GM19025 (cell line): ENCODE measurements around the gene CAMK1D.

Source experiments
- ATAC-seq: cut with Tn5 transposase; IDR thresholded peaks from one replicate; pipeline ENCODE4 v1.9.1; 2021; ENCODE audit warnings: mild to moderate bottlenecking, low read depth, moderate library complexity; ENCODE audit not compliant: unreplicated experiment

The CAMK1D gene

DNA sequence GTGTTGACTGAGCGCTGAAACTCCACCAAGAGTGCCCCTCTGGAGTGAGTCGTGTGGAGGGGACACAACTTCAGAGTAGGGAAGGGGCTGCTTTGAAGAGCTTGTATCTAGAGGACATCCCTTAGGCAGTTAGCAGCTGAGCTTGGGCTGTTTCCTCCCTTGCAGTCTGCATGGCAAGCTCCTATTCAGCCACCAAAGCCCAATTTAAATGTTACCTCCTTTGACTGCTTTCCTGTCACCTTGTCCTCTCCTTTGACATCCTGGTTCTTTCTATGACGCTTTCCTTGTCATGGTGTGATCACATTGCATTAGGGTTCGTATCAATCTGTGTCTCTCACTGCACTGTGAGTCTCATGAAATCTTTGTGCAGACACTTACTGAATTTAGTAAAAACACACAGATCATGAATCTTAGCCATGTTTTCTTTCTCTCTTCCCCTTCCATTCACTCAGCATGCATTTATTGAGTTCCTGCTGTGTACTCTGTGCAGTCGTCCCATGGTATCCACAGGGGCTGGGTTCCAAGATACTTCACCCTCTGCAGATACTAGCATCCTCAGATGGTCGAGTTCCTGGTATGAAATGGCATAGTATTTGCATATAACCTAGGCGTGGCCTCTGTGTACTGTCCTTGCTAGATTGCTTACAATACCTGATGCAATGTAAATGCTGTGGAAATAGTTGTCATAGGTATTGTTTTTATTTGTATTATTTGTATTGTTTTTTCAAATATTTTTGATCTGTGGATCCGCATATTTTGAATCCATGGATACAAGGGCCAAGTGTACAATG lies 423.6 kb downstream of the CAMK1D start:
- no peak for ATAC-seq

DNA sequence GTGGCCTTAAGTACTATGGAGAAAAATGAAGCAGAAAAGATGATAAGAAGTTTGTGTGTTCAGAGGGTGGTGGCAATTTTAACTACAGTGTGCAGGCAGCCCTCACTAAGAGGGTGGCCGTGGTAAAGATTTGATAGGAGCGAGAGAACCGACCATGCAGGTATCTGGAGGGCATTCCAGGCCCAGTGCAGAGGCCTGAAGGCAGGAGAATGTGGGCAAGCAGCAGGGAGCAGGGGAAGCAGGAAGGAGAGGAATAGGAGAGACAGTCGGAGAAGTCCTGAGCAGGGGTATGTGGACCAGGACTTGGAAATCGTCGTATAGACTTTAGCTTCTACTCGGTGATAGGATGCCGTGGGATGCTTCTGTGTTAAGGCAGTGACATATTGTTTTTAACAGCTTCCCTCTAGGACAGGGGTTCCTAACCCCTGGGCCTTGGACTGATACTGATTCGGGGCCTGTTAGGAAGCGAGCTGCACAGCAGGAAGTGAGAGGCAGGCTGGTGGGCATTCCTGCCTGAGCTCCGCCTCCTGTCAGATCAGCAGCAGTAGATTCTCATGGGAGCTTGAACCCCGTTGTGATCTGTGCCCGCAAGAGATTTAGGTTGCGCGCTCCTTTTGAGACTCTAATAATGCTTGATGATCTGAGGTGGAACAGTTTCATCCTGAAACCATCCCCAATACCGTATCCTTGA lies 425.0 kb downstream of the CAMK1D start:
- no peak for ATAC-seq

DNA sequence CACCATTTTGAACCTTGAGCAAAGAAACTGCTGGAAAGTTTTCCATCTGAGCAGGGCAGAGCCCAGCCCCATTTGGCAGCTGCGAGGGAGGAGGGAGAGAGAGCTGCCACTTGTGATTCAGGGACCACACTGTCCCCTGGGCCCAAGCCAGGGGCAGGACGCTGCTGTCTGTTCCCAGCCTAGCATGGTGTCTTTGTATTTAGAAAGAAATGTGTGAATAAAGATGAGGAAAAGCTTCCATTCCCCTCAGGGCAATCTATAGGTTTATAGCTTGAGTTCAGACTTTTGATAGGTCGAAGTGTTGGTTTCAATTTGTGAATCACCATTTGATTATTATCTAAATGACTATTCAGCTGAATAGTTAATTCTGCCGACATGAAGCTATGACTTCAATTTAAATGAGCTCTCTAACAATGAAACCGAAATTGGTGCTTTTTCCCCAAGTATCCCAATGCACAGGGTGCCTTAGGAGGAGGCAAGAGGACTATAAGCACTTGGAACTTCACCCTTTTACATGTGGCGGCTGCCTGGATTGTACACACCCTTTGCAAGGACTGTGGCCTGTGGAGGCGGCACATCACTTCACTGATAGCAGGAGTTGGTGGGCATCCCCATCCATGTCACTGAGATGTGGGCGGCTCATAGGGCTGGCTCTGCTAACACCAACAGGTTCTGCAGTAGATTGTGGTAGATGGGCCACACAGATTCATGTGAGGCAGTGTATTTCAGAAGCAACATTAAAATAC lies 428.7 kb downstream of the CAMK1D start:
- ATAC-seq, result no peak

DNA sequence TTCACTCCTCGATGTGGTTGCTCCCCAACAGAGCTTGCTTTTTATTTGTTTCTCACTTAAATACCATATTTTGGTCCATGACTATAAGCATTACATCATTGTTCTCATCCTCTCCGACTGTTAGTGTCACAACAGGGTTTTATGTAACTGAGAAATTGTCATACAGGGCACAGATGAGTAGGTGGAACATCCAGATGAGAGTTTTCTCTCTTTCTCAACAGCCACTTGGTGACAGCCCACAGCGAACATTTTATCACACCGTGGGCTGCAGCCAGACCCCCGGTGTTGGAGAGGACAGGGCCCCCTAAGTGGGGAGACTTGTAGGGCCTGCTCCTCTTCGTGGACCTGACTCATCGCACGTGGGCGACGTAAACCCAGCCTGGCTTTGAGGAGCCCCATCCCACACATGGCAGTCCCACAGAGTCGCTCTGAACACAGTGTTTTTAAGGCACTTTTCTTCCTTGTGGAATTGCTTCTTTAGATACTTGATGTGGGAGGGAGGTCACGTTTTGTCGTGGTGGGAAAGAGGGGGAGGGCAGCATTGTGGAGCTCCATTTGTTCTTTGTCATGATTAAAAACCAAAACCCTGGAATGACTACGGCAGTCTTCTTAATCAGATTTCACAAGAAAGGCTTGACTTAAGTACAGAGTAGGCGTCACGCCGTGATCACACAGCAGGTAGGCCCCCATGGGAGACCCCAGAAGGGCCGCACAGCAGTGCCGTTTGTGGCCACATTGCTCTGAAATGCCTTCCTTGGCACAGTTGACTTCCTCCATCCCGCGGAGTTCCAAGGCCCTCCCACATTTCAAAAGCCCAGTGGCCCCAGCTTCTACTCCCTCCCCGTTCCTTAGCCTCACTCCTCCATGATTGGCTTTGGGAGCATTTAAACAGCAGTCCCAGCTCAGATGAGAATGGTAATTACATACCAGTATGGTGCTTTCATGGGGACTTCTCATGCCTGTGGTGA lies 431.6 kb downstream of the CAMK1D start:
- ATAC-seq, result no peak

DNA sequence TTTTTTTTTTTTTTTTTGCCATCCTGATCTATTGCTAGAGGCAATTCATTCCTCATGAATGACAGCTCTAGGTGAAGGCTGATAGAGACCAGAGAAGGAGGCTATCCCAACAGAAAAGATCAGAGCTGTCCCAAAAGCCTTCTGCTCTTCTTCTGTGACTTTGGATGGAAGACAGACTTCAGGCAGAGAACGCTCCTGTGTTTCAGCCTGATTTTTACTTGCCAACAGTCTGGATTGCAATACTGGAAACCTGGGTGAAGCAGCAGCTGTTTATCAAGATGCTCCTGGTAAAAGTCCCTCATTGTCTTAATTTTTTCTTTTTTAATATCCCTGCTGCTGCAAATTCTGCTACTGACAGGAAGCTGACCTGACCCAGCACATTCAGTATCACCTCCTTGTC lies 432.6 kb downstream of the CAMK1D start:
- ATAC-seq, result no peak

DNA sequence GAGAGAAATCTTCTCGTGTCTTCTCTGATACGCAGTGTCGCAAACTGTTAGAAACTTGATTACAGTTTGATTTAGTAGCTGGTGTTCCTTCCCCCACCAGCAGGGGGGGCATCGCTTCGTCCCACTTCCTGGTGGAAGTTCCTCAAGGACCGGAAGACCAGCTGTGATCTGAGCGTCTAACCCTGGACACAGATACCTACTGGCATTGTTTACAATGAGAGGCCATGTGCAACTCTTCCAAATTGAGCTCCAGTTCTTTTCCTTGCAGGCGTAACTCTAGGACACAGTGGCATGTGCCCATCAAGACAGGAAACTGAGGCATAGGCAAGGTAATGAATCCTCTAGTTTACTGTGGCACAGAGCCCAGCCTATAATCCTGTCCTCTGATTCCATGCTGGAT lies 433.2 kb downstream of the CAMK1D start:
- ATAC-seq, result no peak

DNA sequence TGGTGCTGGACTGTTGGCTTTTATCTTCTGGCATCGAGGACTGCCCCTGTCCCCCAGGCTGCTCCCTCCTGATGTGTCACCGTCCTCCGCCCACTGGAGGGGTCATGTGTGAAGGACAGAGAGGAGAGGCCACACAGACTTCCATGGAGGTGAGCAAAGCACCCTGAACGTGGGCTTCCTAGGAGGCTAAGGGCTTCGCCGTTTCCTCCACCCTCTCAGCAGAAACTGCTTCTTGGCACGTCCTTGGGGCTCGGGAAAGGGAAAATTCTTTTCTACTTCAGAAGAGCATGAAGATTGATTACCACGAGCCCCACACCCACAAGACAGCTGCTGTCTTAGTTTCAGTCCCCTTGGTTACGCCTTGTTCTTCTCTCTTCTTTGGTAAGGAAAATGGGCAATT lies 433.9 kb downstream of the CAMK1D start:
- no peak for ATAC-seq

DNA sequence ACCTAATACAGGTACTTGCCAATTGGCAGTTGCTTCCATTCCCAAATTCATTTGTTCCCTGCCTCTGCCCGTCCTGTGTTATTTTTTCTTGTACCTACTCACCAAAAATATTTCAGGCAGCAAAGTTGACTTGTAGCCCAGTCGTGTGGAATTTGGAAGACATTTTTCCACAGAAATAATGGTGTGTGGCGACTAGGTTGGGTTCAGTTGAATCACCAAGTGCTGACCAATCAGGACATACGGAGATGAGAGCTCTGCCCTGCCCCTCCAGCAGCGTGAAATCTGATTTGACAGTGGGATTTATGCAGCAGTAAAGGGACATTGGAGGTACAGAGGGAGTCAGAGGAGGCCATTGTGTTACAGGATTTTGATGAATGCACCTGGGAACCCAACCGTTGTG lies 435.3 kb downstream of the CAMK1D start:
- no peak for ATAC-seq

DNA sequence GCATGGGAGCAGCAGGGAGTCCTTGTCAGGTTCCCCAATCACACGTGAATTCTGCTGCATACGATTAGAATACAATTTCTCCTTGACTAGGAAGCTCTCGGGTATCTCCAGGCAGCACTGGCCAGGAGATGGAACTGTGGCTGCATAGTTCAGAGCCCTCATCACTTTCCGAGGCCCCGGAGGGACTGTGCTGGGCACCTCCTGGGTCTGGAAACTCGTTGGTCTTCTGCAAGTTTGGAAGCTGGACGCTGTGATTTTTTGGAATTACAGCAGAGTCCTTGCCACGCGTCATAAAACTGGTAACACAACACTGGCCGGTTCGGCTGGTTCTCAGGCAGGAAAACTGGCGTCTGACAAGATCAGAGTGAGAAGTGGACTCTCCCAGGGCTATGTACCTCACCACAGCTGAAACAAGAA lies 436.1 kb downstream of the CAMK1D start:
- no peak for ATAC-seq

DNA sequence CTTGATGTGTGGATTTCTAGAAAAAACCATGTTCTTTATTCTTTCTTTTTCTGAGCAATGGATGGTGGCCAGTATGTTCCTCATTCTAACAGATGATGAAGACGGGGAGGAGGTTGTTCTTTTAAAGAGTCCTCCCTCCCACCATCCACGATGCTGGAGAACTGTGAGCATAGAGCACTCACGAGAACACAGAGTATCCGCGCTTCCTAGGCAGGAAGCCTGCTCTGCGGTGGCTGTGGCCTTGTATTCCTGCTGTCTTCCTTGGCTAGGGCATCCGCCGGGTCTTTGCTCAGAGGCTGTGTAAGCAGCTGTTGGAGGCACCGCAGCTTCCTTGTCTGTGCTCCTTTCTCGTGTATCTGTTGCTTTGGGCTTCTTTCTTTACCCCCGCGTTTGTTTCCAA lies 437.9 kb downstream of the CAMK1D start:
- no peak for ATAC-seq

DNA sequence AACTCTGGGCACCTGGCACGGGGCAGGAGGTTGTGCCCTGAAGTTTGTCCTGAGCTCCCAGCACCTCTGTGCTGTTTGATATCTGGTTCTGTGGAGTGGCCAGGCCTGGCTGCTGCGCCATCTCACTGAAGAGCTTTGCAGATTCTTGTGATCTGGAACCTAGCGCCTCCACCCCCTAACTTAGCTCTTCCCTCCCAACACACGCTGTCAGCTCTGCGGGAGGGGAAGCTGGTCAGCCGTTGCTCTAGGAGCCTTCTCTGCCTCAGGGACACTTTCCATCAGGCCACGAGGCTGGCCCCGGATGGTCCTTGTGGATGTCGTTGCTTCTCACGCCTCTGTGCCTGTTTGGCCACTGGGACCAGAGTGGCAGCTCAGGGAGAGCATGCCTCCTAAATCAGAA lies 438.9 kb downstream of the CAMK1D start:
- no peak for ATAC-seq

DNA sequence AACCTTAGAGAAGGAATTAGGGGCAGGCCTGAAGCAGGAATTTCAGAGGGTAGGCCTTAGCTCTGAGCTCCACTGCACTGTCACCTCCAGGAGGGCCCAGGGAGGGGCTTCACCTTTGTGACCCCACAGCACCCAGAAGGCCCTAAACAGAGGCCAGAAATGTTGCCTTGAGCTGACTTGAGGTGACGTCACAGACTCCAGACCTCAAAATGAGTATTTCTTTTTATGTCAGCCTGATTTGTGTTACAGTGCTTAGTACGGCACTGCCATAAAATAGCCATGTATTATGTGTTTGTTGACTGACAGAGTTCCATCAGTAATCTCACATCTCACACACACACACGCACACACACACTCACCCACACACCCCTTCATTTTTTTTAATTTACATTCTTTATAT lies 440.9 kb downstream of the CAMK1D start:
- no peak for ATAC-seq

DNA sequence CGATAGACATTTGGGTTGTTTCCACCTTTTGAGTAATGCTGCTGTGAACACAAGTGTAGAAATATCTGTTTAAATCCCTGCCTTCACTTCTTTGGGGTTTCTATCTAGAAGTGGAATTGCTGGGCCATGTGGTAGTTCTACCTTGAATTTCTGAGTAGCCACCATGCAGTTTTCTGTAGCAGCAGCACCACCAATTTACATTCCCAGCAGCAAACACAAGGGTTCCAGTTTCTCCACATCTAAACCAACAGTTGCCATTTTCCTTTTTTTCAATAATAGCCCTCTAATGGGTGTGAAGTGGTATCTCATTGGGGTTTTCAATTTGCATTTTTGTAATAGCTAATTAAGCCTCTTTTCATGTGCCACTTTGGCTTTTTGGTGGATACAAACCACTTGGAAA lies 442.4 kb downstream of the CAMK1D start:
- ATAC-seq, result no peak

DNA sequence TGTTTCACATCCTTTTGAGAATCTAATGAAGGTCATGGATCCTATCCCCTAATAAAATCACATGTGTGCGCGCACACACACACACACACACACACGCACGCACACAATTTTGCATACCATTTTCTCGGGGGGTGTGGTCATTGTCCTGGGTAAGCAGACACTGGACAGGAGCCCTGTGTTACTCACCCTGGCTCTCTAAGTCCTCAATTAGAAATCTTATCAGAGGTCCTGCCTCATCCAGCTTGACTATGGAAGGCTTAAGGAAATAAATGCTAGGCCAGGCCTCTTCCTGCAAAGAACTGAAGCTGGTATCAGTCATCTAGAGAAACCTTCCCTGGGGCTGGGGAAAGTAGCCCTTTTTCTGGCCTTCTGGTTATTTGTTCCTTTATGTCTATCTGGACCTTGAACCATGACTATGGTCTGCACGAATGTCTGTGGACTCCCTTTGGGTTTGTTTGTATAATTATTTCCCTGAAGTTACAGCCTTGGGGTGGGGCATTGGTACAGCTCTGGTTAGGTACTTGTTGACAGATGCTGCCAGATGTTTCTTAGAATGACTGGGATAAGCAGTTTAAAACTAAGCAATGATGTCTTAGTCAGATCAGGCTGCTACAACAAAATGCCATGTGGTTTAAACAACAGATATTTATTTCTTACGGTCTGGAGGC lies 443.7 kb downstream of the CAMK1D start:
- ATAC-seq, result no peak

DNA sequence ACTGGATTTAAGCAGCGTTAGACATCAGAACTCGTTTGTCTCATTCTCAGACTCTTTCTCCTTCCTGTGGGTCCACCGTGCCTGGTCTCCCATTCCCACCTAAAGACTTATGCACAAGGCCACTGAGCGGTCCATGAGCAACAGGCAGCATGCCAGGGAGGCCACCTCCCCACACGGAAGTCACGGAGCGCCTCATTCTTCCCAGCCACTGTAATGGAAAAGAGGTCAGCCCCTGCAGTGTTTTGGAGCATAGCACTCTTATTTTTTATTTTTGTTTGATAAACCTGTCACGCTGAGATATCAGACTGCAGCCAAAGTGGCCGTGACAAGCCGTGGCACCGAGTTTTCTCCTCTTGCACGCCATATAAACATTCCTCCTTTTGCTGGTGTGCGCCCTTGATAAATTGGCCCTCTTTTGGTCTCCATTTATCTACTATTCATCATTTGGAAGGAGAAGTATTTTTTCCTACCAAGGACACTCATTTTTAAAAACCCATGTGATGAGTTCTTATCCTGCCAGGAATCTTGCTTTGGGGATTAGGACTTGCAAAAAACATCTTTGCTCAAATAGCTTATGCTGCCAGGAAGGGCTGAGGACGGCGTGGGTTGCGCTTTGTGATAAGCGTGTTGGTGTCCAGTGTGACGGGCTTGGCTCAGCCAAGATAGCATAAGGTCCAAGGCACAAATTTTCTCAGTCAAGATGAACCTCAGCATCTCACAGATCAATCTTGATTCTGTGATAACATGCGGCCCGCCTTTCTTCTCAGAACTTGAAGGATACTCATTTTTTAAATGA lies 446.2 kb downstream of the CAMK1D start:
- ATAC-seq, result no peak

DNA sequence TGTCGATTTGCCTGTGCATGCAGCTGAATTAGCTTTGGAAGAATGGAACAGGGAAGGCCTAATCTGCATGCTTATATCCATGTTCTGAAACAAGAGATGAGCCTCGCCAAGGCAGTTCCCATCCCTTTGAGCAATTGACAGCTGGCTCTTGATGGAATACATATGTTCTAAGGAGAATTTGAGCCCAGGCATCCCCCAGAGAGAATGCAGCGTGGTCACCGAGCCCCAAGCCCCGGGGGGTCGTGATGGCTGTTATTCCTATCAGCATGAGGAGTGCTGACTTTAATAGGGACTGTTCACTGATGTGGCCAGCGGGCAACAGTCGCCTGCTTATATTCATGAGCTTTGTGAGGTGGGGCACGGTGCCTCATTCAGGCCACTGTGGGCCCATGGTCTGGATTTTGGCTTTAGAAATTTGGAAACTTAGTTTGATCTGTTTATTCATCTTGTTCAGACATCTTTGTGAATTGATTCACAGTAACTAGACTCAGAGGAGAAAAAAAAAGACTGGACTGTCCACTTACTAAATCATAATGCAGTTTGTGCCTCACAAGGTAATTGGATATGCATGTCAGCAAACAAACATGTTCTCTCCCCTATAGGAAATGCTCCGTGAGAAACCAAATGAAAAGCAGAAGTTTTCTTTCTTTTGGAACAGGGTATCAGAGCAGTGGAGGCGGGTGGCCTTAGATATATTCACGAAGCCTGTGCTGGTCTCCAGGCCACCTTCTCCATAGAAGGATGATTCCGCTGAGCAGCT lies 447.2 kb downstream of the CAMK1D start:
- no peak for ATAC-seq

DNA sequence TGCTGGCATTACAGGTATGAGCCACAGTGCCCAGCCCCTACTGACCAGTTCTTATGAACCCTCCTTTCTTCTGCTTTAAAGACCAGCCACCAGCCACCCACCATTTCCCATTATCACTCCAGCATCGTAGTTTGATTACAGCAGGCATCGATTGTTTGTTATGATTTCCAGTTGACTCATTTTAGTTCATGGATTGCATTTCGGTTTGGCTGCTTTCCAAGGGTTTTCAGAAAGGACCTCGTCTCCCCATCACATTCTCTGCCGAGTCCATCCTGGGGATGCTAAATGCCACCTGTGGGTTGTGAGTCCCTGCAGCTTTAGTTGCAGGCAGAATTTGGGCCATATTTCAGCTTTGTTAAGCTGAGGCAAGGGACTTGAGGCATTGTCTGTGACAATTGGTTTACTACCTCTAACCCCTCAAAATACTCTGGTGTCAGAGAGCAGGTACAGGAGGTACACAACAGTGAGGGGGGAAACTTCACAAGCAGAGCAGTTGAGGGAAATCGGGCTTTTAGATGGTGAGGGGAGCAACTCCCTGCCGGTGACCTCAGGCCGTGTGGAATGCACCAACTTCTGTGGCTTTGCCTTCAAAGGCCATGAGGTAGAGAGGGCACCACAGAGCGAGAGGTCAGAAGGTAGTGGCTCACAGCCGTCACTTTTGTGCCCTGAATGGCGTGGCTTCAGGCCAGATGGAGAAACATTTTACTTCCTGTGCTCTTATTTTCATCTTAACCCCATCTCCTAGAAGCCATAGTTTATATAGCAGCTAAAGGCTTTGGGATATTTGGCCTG lies 448.3 kb downstream of the CAMK1D start:
- no peak for ATAC-seq

DNA sequence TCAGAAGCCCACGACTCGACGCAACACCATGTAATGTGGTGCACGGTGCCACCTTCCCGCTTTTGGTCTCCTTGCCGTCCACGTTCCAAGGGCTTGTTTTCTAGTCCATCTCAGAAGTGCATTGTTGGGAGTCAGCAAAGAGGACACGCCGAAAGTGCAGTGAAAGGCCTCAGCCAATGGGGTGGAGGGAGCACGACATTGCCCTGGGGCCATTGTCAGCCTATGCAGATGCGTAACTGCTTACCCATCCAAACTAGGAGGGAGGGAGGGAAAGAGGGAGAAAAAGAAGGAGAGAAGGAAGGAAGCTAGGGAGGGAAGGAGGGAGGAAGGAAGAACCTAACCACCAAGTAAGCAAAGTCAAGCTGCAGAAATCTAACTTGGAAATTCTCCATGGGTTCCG lies 449.8 kb downstream of the CAMK1D start:
- no peak for ATAC-seq
